ENCODE measurements around the gene PSMD7.

PSMD7 gene

DNA sequence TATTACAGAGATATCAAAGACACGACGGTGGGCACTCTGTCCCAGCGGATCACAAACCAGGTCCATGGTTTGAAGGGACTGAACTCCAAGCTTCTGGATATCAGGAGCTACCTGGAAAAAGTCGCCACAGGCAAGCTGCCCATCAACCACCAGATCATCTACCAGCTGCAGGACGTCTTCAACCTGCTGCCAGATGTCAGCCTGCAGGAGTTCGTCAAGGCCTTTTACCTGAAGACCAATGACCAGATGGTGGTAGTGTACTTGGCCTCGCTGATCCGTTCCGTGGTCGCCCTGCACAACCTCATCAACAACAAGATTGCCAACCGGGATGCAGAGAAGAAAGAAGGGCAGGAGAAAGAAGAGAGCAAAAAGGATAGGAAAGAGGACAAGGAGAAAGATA is 8.7 kb downstream of the PSMD7 start:
- TF ChIP-seq, protein P1, sequence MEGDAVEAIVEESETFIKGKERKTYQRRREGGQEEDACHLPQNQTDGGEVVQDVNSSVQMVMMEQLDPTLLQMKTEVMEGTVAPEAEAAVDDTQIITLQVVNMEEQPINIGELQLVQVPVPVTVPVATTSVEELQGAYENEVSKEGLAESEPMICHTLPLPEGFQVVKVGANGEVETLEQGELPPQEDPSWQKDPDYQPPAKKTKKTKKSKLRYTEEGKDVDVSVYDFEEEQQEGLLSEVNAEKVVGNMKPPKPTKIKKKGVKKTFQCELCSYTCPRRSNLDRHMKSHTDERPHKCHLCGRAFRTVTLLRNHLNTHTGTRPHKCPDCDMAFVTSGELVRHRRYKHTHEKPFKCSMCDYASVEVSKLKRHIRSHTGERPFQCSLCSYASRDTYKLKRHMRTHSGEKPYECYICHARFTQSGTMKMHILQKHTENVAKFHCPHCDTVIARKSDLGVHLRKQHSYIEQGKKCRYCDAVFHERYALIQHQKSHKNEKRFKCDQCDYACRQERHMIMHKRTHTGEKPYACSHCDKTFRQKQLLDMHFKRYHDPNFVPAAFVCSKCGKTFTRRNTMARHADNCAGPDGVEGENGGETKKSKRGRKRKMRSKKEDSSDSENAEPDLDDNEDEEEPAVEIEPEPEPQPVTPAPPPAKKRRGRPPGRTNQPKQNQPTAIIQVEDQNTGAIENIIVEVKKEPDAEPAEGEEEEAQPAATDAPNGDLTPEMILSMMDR (IDR thresholded peaks at IDR 0.05; ENCODE audit: insufficient read depth, low read length, poor library complexity, severe bottlenecking): no peak
- H3K4me3 ChIP-seq (replicated peaks; ENCODE audit: low read depth, low read length): no peak overlapping the region
- DNase-seq (ENCODE audit: extremely low read depth, insufficient read length): no peak
- peaks cover 25% of the 10 kb centered on the region for H3K36me3 ChIP-seq (ENCODE audit: control insufficient read depth, insufficient read depth, low read length)
- H3K27me3 ChIP-seq (replicated peaks; ENCODE audit: control insufficient read depth, insufficient read depth, low read length): no peaks in the 10 kb centered on the region

GRCh38 chr16:74305978-74306784 is 9.6 kb downstream of the PSMD7 start:
- TF ChIP-seq, protein P1 (IDR thresholded peaks at IDR 0.05; ENCODE audit: insufficient read depth, low read length, poor library complexity, severe bottlenecking): no peak
- H3K4me3 ChIP-seq (replicated peaks; ENCODE audit: low read depth, low read length): no peak overlapping the region
- no peak for DNase-seq (ENCODE audit: extremely low read depth, insufficient read length)
- peaks cover 22% of the 10 kb centered on the region for H3K36me3 ChIP-seq (ENCODE audit: control insufficient read depth, insufficient read depth, low read length)
- H3K27me3 ChIP-seq (replicated peaks; ENCODE audit: control insufficient read depth, insufficient read depth, low read length): no peaks in the 10 kb centered on the region

- no peak for DNase-seq (ENCODE audit: extremely low read depth, insufficient read length)
- TF ChIP-seq, protein P1 (IDR thresholded peaks at IDR 0.05; ENCODE audit: insufficient read depth, low read length, poor library complexity, severe bottlenecking): no peak
- peaks cover 18% of the 10 kb centered on the region for H3K36me3 ChIP-seq (ENCODE audit: control insufficient read depth, insufficient read depth, low read length)
- no peaks in the 10 kb centered on the region for H3K27me3 ChIP-seq (replicated peaks; ENCODE audit: control insufficient read depth, insufficient read depth, low read length)
- H3K4me3 ChIP-seq (replicated peaks; ENCODE audit: low read depth, low read length): no peak overlapping the region
Measured at GRCh38 chr16:74307383-74307782, 10.8 kb downstream of the PSMD7 start.

- DNase-seq (ENCODE audit: extremely low read depth, insufficient read length): no peak
- Histone ChIP-seq H3K36me3 (ENCODE audit: control insufficient read depth, insufficient read depth, low read length) (peaks cover 5% of the 10 kb centered on the region), H3K27me3 (replicated peaks; ENCODE audit: control insufficient read depth, insufficient read depth, low read length) (no peaks in the 10 kb centered on the region), H3K4me3 (replicated peaks; ENCODE audit: low read depth, low read length) (no peak overlapping the region)
- TF ChIP-seq, protein P1 (IDR thresholded peaks at IDR 0.05; ENCODE audit: insufficient read depth, low read length, poor library complexity, severe bottlenecking): peak; percentile 84
Measured at GRCh38 chr16:74309789-74310781, 13.5 kb downstream of the PSMD7 start.

- Histone ChIP-seq H3K27me3 (replicated peaks; ENCODE audit: control insufficient read depth, insufficient read depth, low read length) (no peaks in the 10 kb centered on the region), H3K4me3 (replicated peaks; ENCODE audit: low read depth, low read length) (no peak overlapping the region), H3K36me3 (ENCODE audit: control insufficient read depth, insufficient read depth, low read length) (no peaks in the 10 kb centered on the region)
- DNase-seq (ENCODE audit: extremely low read depth, insufficient read length): no peak
- TF ChIP-seq, protein P1 (IDR thresholded peaks at IDR 0.05; ENCODE audit: insufficient read depth, low read length, poor library complexity, severe bottlenecking): no peak
Measured at GRCh38 chr16:74315059-74315458, 18.4 kb downstream of the PSMD7 start.
